GM12864 (cell line): ENCODE results near the gene PARD3B.
A peak's percentile ranks its signal among the peaks of the same experiment; 100 is the strongest.

ENCODE experiments used
- DNase-seq: peaks from one replicate; pipeline ENCODE4 v3.0.0-alpha.2; 2011; ENCODE audit warnings: low read depth
- H3K4me3 ChIP-seq: 2 replicates; pipeline ENCODE4 v1.5.1; 2011; ENCODE audit warnings: mild to moderate bottlenecking, low read depth, low read length, control low read depth
- CTCF ChIP-seq: IDR thresholded peaks from 2 replicates; pipeline ENCODE4 v1.5.1; 2011; ENCODE audit warnings: low read depth, mild to moderate bottlenecking, moderate library complexity, low read length, control low read depth, inconsistent platforms; ENCODE audit errors: missing control alignments

PARD3B gene

GRCh38 chr2:204794624-204795023 lies 249.3 kb downstream of the PARD3B start:
- no peak overlapping the region for H3K4me3 ChIP-seq
- TF ChIP-seq CTCF: no peak
- no peak for DNase-seq

- no peak for TF ChIP-seq CTCF
- H3K4me3 ChIP-seq: no peak overlapping the region
- no peak for DNase-seq
These were observed 249.9 kb downstream of the PARD3B start for GRCh38 chr2:204795156-204795555.

GRCh38 chr2:204796581-204796980 lies 251.3 kb downstream of the PARD3B start:
- no peak overlapping the region for H3K4me3 ChIP-seq
- TF ChIP-seq CTCF: no peak
- DNase-seq: peak; percentile 0

- TF ChIP-seq CTCF: no peak
- no peak overlapping the region for H3K4me3 ChIP-seq
- no peak for DNase-seq
These were observed 254.5 kb downstream of the PARD3B start for GRCh38 chr2:204799791-204800190.

- H3K4me3 ChIP-seq: no peak overlapping the region
- DNase-seq: no peak
- no peak for TF ChIP-seq CTCF
These were observed 263.2 kb downstream of the PARD3B start for GRCh38 chr2:204808494-204808893.

GRCh38 chr2:204824751-204825453 lies 279.6 kb downstream of the PARD3B start:
- no peak for TF ChIP-seq CTCF
- H3K4me3 ChIP-seq: no peak overlapping the region
- DNase-seq: no peak

GRCh38 chr2:204825681-204826080 lies 280.4 kb downstream of the PARD3B start:
- no peak for DNase-seq
- TF ChIP-seq CTCF: no peak
- H3K4me3 ChIP-seq: no peak overlapping the region
